Measurements from ENCODE around the gene EFTUD2.
"Not testable (repeated sequence)": the region's sequence is repeated elsewhere in the genome, so short reads cannot be mapped to it uniquely, and the experiment has no call there.

EFTUD2 gene

DNA sequence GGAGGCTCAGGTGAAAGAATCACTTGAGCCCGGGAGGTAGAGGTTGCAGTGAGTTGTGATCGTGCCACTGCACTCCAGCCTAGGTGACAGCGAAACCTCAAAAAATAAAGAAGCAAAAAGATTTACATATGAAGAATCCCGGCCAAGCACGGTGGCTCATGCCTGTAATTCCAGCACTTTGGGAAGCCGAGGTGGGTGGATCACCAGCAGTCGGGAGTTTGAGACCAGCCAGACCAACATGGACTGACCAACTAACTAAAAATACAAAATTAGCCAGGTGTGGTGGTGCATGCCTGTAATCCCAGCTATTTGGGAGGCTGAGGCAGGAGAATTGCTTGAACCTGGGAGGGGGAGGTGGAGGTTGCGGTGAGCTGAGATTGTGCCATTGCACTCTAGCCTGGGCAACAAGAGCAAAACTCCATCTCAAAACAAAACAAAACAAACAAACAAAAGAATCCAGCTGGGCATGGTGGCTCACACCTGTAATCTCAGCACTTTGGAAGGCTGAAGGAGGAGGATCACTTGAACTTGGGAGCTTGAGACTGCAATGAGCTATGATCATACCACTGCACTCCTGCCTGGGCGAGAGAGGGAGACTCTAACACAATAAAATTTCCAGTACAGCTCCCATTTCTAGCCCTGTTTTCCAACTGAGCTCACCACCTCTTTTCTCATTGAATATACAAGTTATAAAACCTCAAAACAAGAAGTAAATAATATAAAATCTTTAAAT lies 90.4 kb downstream of the EFTUD2 start:
- not testable (repeated sequence) for H3K9me3 ChIP-seq (ENCODE audit: insufficient read depth, low read depth, low read length); H3K9ac ChIP-seq (ENCODE audit: low read length); H4K12ac ChIP-seq (ENCODE audit: low read depth, low read length); H4K8ac ChIP-seq (ENCODE audit: low read depth, low read length); H3K4me1 ChIP-seq (ENCODE audit: control insufficient read depth in 1 of 2, insufficient read depth in 2 of 2, low read length in 2 of 2); H3K4ac ChIP-seq (ENCODE audit: low read depth, low read length); H2AK5ac ChIP-seq (ENCODE audit: low read length); H4K91ac ChIP-seq (ENCODE audit: low read depth, low read length); H2AFZ ChIP-seq (ENCODE audit: insufficient read depth, low read length, poor library complexity); H3K27ac ChIP-seq (ENCODE audit: low read depth, low read length); H3K27me3 ChIP-seq (ENCODE audit: insufficient read depth, low read length); H3K14ac ChIP-seq (ENCODE audit: low read length); H2BK12ac ChIP-seq (ENCODE audit: low read length); H3K79me1 ChIP-seq (ENCODE audit: low read length); H3K4me3 ChIP-seq (ENCODE audit: low read depth, low read length); H2BK5ac ChIP-seq (ENCODE audit: low read depth, low read length, poor library complexity); H2BK120ac ChIP-seq (ENCODE audit: insufficient read depth, low read length, poor library complexity); H3K23ac ChIP-seq (ENCODE audit: low read length); H3K79me2 ChIP-seq (ENCODE audit: control insufficient read depth, insufficient read depth, low read length, poor library complexity); H3K18ac ChIP-seq (ENCODE audit: low read length); H3K4me2 ChIP-seq (ENCODE audit: low read length)
- DNase-seq, result peak; percentile 68 to 82
- peaks cover 11 to 14% of the 10 kb centered on the region in 2 experiments for H3K36me3 ChIP-seq (ENCODE audit: control insufficient read depth in 1 of 2, insufficient read depth in 2 of 2, low read length in 2 of 2)
- WGBS (ENCODE audit: extremely low coverage, insufficient coverage, insufficient read length), result no CpG with 5 or more reads among the region's 9 CpGs

DNA sequence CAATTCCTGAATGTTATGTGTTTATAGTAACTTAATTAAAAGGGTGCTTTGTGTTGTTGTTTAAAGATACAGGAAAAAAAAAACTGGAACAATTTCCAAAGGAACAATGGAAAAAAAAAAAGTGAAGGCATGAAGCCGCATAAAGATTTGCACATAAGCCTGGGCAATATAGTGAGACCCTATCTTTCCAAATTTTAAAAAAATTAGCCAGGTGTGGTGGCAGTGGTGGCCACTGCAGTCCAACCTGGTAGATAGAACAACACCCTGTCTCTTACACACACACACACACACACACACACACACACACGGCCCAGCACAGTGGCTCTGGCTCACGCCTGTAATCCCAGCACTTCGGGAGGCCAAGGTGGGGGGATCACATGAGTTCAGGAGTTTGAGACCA lies 91.1 kb downstream of the EFTUD2 start:
- no peak overlapping the region for H3K4me2 ChIP-seq (ENCODE audit: low read length)
- no CpG with 5 or more reads among the region's 4 CpGs for WGBS (ENCODE audit: extremely low coverage, insufficient coverage, insufficient read length)
- H2AFZ ChIP-seq (ENCODE audit: insufficient read depth, low read length, poor library complexity), result no peak overlapping the region
- no peak for DNase-seq
- no peak overlapping the region for H3K4me3 ChIP-seq (ENCODE audit: low read depth, low read length)
- no peak overlapping the region for H3K23ac ChIP-seq (ENCODE audit: low read length)
- no peaks in the 10 kb centered on the region for H3K79me1 ChIP-seq (ENCODE audit: low read length)
- H4K12ac ChIP-seq (ENCODE audit: low read depth, low read length), result no peak overlapping the region
- no peaks in the 10 kb centered on the region for H3K4me1 ChIP-seq (ENCODE audit: control insufficient read depth in 1 of 2, insufficient read depth in 2 of 2, low read length in 2 of 2)
- no peak overlapping the region for H4K8ac ChIP-seq (ENCODE audit: low read depth, low read length)
- no peak overlapping the region for H3K9ac ChIP-seq (ENCODE audit: low read length)
- H3K14ac ChIP-seq (ENCODE audit: low read length), result no peak overlapping the region
- H3K27me3 ChIP-seq (ENCODE audit: insufficient read depth, low read length), result no peaks in the 10 kb centered on the region
- H2AK5ac ChIP-seq (ENCODE audit: low read length), result no peak overlapping the region
- no peak overlapping the region for H3K4ac ChIP-seq (ENCODE audit: low read depth, low read length)
- no peak overlapping the region for H2BK12ac ChIP-seq (ENCODE audit: low read length)
- peaks cover 11 to 14% of the 10 kb centered on the region in 2 experiments for H3K36me3 ChIP-seq (ENCODE audit: control insufficient read depth in 1 of 2, insufficient read depth in 2 of 2, low read length in 2 of 2)
- peaks cover 3% of the 10 kb centered on the region for H3K79me2 ChIP-seq (ENCODE audit: control insufficient read depth, insufficient read depth, low read length, poor library complexity)
- no peak overlapping the region for H2BK5ac ChIP-seq (ENCODE audit: low read depth, low read length, poor library complexity)
- no peak overlapping the region for H2BK120ac ChIP-seq (ENCODE audit: insufficient read depth, low read length, poor library complexity)
- no peaks in the 10 kb centered on the region for H3K9me3 ChIP-seq (ENCODE audit: insufficient read depth, low read depth, low read length)
- no peak overlapping the region for H3K18ac ChIP-seq (ENCODE audit: low read length)
- H4K91ac ChIP-seq (ENCODE audit: low read depth, low read length), result no peak overlapping the region
- no peak overlapping the region for H3K27ac ChIP-seq (ENCODE audit: low read depth, low read length)

DNA sequence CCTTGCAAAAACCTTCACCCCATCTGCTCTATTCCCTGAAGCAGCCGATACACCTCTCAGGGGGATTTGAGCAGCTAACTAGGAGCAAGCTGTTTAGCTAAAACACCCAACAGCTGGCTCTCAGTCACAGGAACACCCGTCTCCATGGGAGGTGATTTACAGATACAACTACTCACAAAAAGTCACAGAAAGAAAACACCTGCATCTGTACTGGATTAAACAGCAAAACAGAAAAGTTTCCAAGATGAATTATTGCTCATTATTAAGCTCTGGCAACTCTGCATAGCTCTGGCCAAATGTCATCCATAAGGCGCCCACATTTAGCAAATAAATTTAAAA lies 91.5 kb downstream of the EFTUD2 start:
- peaks cover 11 to 14% of the 10 kb centered on the region in 2 experiments for H3K36me3 ChIP-seq (ENCODE audit: control insufficient read depth in 1 of 2, insufficient read depth in 2 of 2, low read length in 2 of 2)

DNA sequence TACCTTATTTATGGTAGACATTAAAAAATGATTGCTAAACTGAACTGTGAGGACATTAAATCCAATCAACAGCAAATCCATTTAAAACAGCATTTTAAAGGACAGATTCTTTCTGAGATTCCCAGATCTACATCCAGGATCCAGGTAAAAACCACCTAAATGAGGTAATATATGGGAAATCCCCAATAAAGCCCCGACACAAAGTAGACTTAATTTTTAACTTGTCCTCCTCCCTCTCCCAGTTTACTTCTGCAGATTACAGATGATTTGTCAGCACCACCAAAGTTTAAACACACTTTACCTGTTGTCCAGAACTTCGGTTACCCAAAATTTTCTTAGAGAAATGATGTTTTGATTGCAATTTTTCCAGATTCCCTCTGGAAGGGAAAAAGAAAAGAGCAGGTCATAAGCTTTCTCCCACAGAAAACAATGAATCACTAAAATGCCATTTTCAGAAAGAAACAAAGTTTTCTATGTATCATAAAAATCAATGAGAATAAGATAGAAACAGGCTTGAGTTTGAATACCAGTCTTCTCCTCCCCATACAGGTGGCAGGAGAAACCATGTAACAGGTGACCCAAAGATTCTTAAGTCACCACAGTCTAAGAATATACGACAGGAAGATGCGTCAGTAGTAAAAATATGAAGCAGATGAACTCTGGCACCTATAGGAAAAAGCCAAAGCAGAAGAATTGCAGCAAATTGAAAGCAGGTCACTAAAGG lies 92.0 kb downstream of the EFTUD2 start:
- Histone ChIP-seq H4K91ac (ENCODE audit: low read depth, low read length) (no peak overlapping the region), H3K27ac (ENCODE audit: low read depth, low read length) (no peak overlapping the region), H3K27me3 (ENCODE audit: insufficient read depth, low read length) (no peaks in the 10 kb centered on the region), H2AFZ (ENCODE audit: insufficient read depth, low read length, poor library complexity) (no peak overlapping the region), H2AK5ac (ENCODE audit: low read length) (no peak overlapping the region), H4K12ac (ENCODE audit: low read depth, low read length) (no peak overlapping the region), H3K36me3 (ENCODE audit: control insufficient read depth in 1 of 2, insufficient read depth in 2 of 2, low read length in 2 of 2) (peaks cover 11 to 14% of the 10 kb centered on the region in 2 experiments), H3K4ac (ENCODE audit: low read depth, low read length) (no peak overlapping the region), H2BK12ac (ENCODE audit: low read length) (no peak overlapping the region), H2BK120ac (ENCODE audit: insufficient read depth, low read length, poor library complexity) (no peak overlapping the region), H4K8ac (ENCODE audit: low read depth, low read length) (no peak overlapping the region), H3K18ac (ENCODE audit: low read length) (no peak overlapping the region), H3K4me3 (ENCODE audit: low read depth, low read length) (no peak overlapping the region), H3K79me2 (ENCODE audit: control insufficient read depth, insufficient read depth, low read length, poor library complexity) (peaks cover 3% of the 10 kb centered on the region), H3K9ac (ENCODE audit: low read length) (no peak overlapping the region), H3K9me3 (ENCODE audit: insufficient read depth, low read depth, low read length) (no peaks in the 10 kb centered on the region), H3K23ac (ENCODE audit: low read length) (no peak overlapping the region), H3K4me2 (ENCODE audit: low read length) (no peak overlapping the region), H2BK5ac (ENCODE audit: low read depth, low read length, poor library complexity) (no peak overlapping the region), H3K14ac (ENCODE audit: low read length) (no peak overlapping the region), H3K4me1 (ENCODE audit: control insufficient read depth in 1 of 2, insufficient read depth in 2 of 2, low read length in 2 of 2) (no peaks in the 10 kb centered on the region), H3K79me1 (ENCODE audit: low read length) (no peaks in the 10 kb centered on the region)
- no CpG with 5 or more reads among the region's 4 CpGs for WGBS (ENCODE audit: extremely low coverage, insufficient coverage, insufficient read length)
- DNase-seq, result peak in 1 of 2 donors; percentile 46

More for the DNA sequence above, 91.5 kb downstream of the EFTUD2 start:
- no peak overlapping the region for H3K4me2 ChIP-seq (ENCODE audit: low read length)
- H3K9ac ChIP-seq (ENCODE audit: low read length), result no peak overlapping the region
- H3K4me3 ChIP-seq (ENCODE audit: low read depth, low read length), result no peak overlapping the region
- no peak overlapping the region for H2AFZ ChIP-seq (ENCODE audit: insufficient read depth, low read length, poor library complexity)
- H4K91ac ChIP-seq (ENCODE audit: low read depth, low read length), result no peak overlapping the region
- no peak overlapping the region for H3K23ac ChIP-seq (ENCODE audit: low read length)
- H3K18ac ChIP-seq (ENCODE audit: low read length), result no peak overlapping the region
- no peak overlapping the region for H3K27ac ChIP-seq (ENCODE audit: low read depth, low read length)
- no peaks in the 10 kb centered on the region for H3K27me3 ChIP-seq (ENCODE audit: insufficient read depth, low read length)
- no peak overlapping the region for H2AK5ac ChIP-seq (ENCODE audit: low read length)
- no peak overlapping the region for H2BK120ac ChIP-seq (ENCODE audit: insufficient read depth, low read length, poor library complexity)
- H2BK5ac ChIP-seq (ENCODE audit: low read depth, low read length, poor library complexity), result no peak overlapping the region
- H3K79me1 ChIP-seq (ENCODE audit: low read length), result no peaks in the 10 kb centered on the region
- H2BK12ac ChIP-seq (ENCODE audit: low read length), result no peak overlapping the region
- no peaks in the 10 kb centered on the region for H3K9me3 ChIP-seq (ENCODE audit: insufficient read depth, low read depth, low read length)
- H3K79me2 ChIP-seq (ENCODE audit: control insufficient read depth, insufficient read depth, low read length, poor library complexity), result peaks cover 3% of the 10 kb centered on the region
- no peaks in the 10 kb centered on the region for H3K4me1 ChIP-seq (ENCODE audit: control insufficient read depth in 1 of 2, insufficient read depth in 2 of 2, low read length in 2 of 2)
- no peak overlapping the region for H3K4ac ChIP-seq (ENCODE audit: low read depth, low read length)
- H4K12ac ChIP-seq (ENCODE audit: low read depth, low read length), result no peak overlapping the region
- H4K8ac ChIP-seq (ENCODE audit: low read depth, low read length), result no peak overlapping the region
- WGBS (ENCODE audit: extremely low coverage, insufficient coverage, insufficient read length), result no CpG with 5 or more reads among the region's 3 CpGs
- DNase-seq, result no peak
- no peak overlapping the region for H3K14ac ChIP-seq (ENCODE audit: low read length)
